Osteoblast (primary cell): Measurements from ENCODE around the gene TRPV3. TPM values are rescaled to one million over a fixed set of nuclear protein-coding genes. Genes with fewer than 3 reads are reported as not detected.

Source experiments
- DNase-seq: peaks from one replicate; pipeline ENCODE4 v3.0.0; 2011; ENCODE audit warnings: low spot score, mixed read lengths; ENCODE audit not compliant: insufficient read length; ENCODE audit errors: missing footprints
- H2AFZ ChIP-seq: 2 replicates; pipeline ENCODE4 v1.6.0; 2011; ENCODE audit warnings: mild to moderate bottlenecking, low read length
- H3K27ac ChIP-seq: 2 replicates; pipeline ENCODE4 v1.5.1; 2011; ENCODE audit warnings: mild to moderate bottlenecking, low read depth, low read length, moderate library complexity
- H3K27me3 ChIP-seq: 2 replicates; pipeline ENCODE4 v1.6.0; 2012; ENCODE audit warnings: mild to moderate bottlenecking, control low read depth, inconsistent platforms, low read length, moderate library complexity; ENCODE audit not compliant: insufficient read depth
- H3K36me3 ChIP-seq: 2 replicates; pipeline ENCODE4 v1.5.1; 2011; ENCODE audit warnings: mild to moderate bottlenecking, low read length, control low read depth, moderate library complexity; ENCODE audit not compliant: insufficient read depth
- H3K4me1 ChIP-seq: 2 replicates; pipeline ENCODE4 v1.5.1; 2011; ENCODE audit warnings: mild to moderate bottlenecking, low read length, control low read depth, moderate library complexity; ENCODE audit not compliant: insufficient read depth
- H3K4me2 ChIP-seq: 2 replicates; pipeline ENCODE4 v1.6.0; 2011; ENCODE audit warnings: mild to moderate bottlenecking, low read length; ENCODE audit not compliant: insufficient read depth
- H3K4me3 ChIP-seq: fragments of 200-600 bp; sonication (generic); 3 replicates; pipeline ENCODE4 v1.5.1; 2012; ENCODE audit warnings: mild to moderate bottlenecking, low read length, inconsistent platforms; ENCODE audit not compliant: insufficient read depth
- H3K79me2 ChIP-seq: 2 replicates; pipeline ENCODE4 v1.6.0; 2012; ENCODE audit warnings: mild to moderate bottlenecking, low read length, control low read depth, inconsistent platforms; ENCODE audit not compliant: insufficient read depth
- H3K9me3 ChIP-seq: 2 replicates; pipeline ENCODE4 v1.5.1; 2011; ENCODE audit warnings: low read depth, low read length, control low read depth
- H4K20me1 ChIP-seq: 2 replicates; pipeline ENCODE4 v1.6.0; 2012; ENCODE audit warnings: mild to moderate bottlenecking, low read length, control low read depth; ENCODE audit not compliant: insufficient read depth
- CTCF ChIP-seq: IDR thresholded peaks from 2 replicates; pipeline ENCODE4 v1.5.1; 2011; ENCODE audit warnings: mild to moderate bottlenecking, low read depth, low read length, moderate library complexity; ENCODE audit errors: extremely low read depth
- total RNA-seq: library from RNA; depleted of rRNA; stranded (reverse); fragments of >200 nt; gene quantifications from 2 replicates; pipeline ENCODE4 v1.2.3, GENCODE V29; 2012

The TRPV3 gene
- total RNA-seq, 1 donor, result 0.36 TPM

GRCh38 chr17:3594051-3594800, 36.6 kb upstream of the TRPV3 start:
- Histone ChIP-seq H3K9me3 (no peaks in the 10 kb centered on the region), H3K27me3 (no peaks in the 10 kb centered on the region), H3K27ac (no peak overlapping the region), H3K4me1 (no peaks in the 10 kb centered on the region), H3K36me3 (no peaks in the 10 kb centered on the region), H4K20me1 (no peaks in the 10 kb centered on the region), H3K4me3 (no peak overlapping the region), H3K4me2 (no peak overlapping the region), H2AFZ (no peak overlapping the region), H3K79me2 (no peaks in the 10 kb centered on the region)
- no peak for TF ChIP-seq CTCF
- DNase-seq, result peak; percentile 96

GRCh38 chr17:3593384-3593783, 35.8 kb upstream of the TRPV3 start:
- H3K36me3 ChIP-seq, result no peaks in the 10 kb centered on the region
- H3K79me2 ChIP-seq, result no peaks in the 10 kb centered on the region
- no peaks in the 10 kb centered on the region for H4K20me1 ChIP-seq
- TF ChIP-seq CTCF, result no peak
- no peaks in the 10 kb centered on the region for H3K27me3 ChIP-seq
- no peak overlapping the region for H3K4me2 ChIP-seq
- no peaks in the 10 kb centered on the region for H3K9me3 ChIP-seq
- H3K27ac ChIP-seq, result no peak overlapping the region
- peak; percentile 54 for DNase-seq
- no peaks in the 10 kb centered on the region for H3K4me1 ChIP-seq
- H3K4me3 ChIP-seq, result no peak overlapping the region
- H2AFZ ChIP-seq, result no peak overlapping the region

GRCh38 chr17:3592216-3592860, 34.7 kb upstream of the TRPV3 start:
- H4K20me1 ChIP-seq, result no peaks in the 10 kb centered on the region
- no peak overlapping the region for H3K27ac ChIP-seq
- no peak overlapping the region for H3K4me3 ChIP-seq
- no peaks in the 10 kb centered on the region for H3K36me3 ChIP-seq
- no peaks in the 10 kb centered on the region for H3K79me2 ChIP-seq
- TF ChIP-seq CTCF, result no peak
- H3K4me2 ChIP-seq, result no peak overlapping the region
- no peaks in the 10 kb centered on the region for H3K4me1 ChIP-seq
- no peaks in the 10 kb centered on the region for H3K9me3 ChIP-seq
- no peak overlapping the region for H2AFZ ChIP-seq
- H3K27me3 ChIP-seq, result no peaks in the 10 kb centered on the region
- peak; percentile 42 for DNase-seq

- Histone ChIP-seq H3K4me1 (no peaks in the 10 kb centered on the region), H4K20me1 (no peaks in the 10 kb centered on the region), H3K4me3 (no peak overlapping the region), H2AFZ (no peak overlapping the region), H3K79me2 (no peaks in the 10 kb centered on the region), H3K27me3 (no peaks in the 10 kb centered on the region), H3K27ac (no peak overlapping the region), H3K9me3 (no peaks in the 10 kb centered on the region), H3K4me2 (no peak overlapping the region), H3K36me3 (no peaks in the 10 kb centered on the region)
- no peak for TF ChIP-seq CTCF
- DNase-seq, result no peak
Measured at GRCh38 chr17:3590768-3591167, 33.2 kb upstream of the TRPV3 start.
